Kidney epithelial cell (primary cell): ENCODE results near the gene GARS1. TPM values are rescaled to one million over a fixed set of nuclear protein-coding genes. Genes with fewer than 3 reads are reported as not detected.

Source experiments
- DNase-seq: peaks from one replicate; pipeline ENCODE4 v3.0.0-alpha.2; 2010; ENCODE audit warnings: low read depth
- H3K27me3 ChIP-seq: 2 replicates; pipeline ENCODE4 v1.6.0; 2011; ENCODE audit warnings: low read length; ENCODE audit not compliant: control insufficient read depth, insufficient read depth
- H3K36me3 ChIP-seq: 2 replicates; pipeline ENCODE4 v1.5.1; 2011; ENCODE audit warnings: low read length; ENCODE audit not compliant: control insufficient read depth, insufficient read depth
- H3K4me3 ChIP-seq: 2 replicates; pipeline ENCODE4 v1.5.1; 2011; ENCODE audit warnings: low read depth, mild to moderate bottlenecking, control low read depth, low read length
- total RNA-seq: library from RNA; depleted of rRNA; stranded (reverse); fragments of >200 nt; gene quantifications from 2 replicates; pipeline ENCODE4 v1.2.3, GENCODE V29; 2015
- TF ChIP-seq, protein P1 (sequence below): IDR thresholded peaks from 2 replicates; pipeline ENCODE4 v1.5.1; 2011; ENCODE audit warnings: mild to moderate bottlenecking, moderate library complexity, low read length, control low read depth, inconsistent platforms; ENCODE audit not compliant: insufficient read depth, poor library complexity, severe bottlenecking

GARS1 gene
- total RNA-seq, 1 donor from 2014 or later = 354 TPM

GRCh38 chr7:30618080-30618676 lies 23.5 kb downstream of the GARS1 start:
- DNase-seq = no peak
- TF ChIP-seq, protein P1, sequence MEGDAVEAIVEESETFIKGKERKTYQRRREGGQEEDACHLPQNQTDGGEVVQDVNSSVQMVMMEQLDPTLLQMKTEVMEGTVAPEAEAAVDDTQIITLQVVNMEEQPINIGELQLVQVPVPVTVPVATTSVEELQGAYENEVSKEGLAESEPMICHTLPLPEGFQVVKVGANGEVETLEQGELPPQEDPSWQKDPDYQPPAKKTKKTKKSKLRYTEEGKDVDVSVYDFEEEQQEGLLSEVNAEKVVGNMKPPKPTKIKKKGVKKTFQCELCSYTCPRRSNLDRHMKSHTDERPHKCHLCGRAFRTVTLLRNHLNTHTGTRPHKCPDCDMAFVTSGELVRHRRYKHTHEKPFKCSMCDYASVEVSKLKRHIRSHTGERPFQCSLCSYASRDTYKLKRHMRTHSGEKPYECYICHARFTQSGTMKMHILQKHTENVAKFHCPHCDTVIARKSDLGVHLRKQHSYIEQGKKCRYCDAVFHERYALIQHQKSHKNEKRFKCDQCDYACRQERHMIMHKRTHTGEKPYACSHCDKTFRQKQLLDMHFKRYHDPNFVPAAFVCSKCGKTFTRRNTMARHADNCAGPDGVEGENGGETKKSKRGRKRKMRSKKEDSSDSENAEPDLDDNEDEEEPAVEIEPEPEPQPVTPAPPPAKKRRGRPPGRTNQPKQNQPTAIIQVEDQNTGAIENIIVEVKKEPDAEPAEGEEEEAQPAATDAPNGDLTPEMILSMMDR = no peak

GRCh38 chr7:30618961-30619360 lies 24.3 kb downstream of the GARS1 start:
- Histone ChIP-seq H3K4me3 (no peak overlapping the region), H3K27me3 (no peaks in the 10 kb centered on the region), H3K36me3 (peaks cover 1% of the 10 kb centered on the region)
- DNase-seq = no peak
- TF ChIP-seq, protein P1 = no peak

More at GRCh38 chr7:30618080-30618676, 23.5 kb downstream of the GARS1 start:
- Histone ChIP-seq H3K27me3 (no peaks in the 10 kb centered on the region), H3K36me3 (peaks cover 1% of the 10 kb centered on the region), H3K4me3 (no peak overlapping the region)

- H3K36me3 ChIP-seq = peaks cover 2% of the 10 kb centered on the region
- TF ChIP-seq, protein P1 = no peak
- no peak for DNase-seq
- no peak overlapping the region for H3K4me3 ChIP-seq
- H3K27me3 ChIP-seq = no peaks in the 10 kb centered on the region
Measured at GRCh38 chr7:30625283-30625682, 30.6 kb downstream of the GARS1 start.

DNA sequence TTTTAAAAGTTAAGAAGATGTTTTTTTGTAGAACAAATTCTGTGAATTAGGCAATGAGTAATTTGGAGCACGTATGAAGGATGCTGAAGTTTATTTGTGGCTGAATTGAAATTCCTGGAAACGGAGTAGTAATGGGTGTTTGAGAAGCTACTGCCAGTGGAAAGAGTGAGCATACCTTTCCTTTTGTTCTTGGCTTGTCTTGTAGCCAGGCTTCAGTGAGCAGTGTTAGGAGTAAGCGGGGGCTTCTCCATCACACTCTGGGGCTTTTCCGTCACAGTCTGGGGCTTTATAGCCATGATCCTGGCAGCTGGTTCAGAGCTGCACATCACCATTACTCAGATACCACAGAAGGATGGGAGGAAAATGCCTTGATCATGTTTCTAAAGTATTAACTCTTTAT lies 32.3 kb downstream of the GARS1 start:
- Histone ChIP-seq H3K4me3 (no peak overlapping the region), H3K36me3 (peaks cover 2% of the 10 kb centered on the region), H3K27me3 (no peaks in the 10 kb centered on the region)
- TF ChIP-seq, protein P1 = no peak
- no peak for DNase-seq

GRCh38 chr7:30630986-30631385 lies 36.3 kb downstream of the GARS1 start:
- TF ChIP-seq, protein P1 = no peak
- H3K36me3 ChIP-seq = peaks cover 4% of the 10 kb centered on the region
- no peak for DNase-seq
- no peaks in the 10 kb centered on the region for H3K27me3 ChIP-seq
- no peak overlapping the region for H3K4me3 ChIP-seq

DNA sequence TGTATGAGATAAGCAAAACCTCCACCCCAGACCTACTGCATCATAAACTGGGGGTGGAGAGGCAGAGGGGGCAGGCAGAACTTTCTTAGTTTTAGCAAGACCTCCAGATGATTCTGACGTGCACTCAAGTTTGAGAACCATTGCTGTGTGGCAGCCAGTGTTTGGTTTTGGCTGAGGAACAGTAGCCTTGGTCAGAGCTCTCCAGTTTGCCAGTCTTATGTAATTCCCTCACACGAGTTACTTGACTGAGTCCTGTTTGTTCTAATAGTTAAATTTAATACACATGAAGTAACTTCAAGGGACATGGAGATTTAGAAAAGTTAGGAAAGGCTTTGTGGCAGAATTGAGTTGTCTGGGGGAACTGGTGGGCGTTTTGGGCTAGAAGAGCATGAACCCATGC lies 38.5 kb downstream of the GARS1 start:
- H3K36me3 ChIP-seq = peaks cover 2% of the 10 kb centered on the region
- no peaks in the 10 kb centered on the region for H3K27me3 ChIP-seq
- TF ChIP-seq, protein P1 = no peak
- no peak for DNase-seq
- H3K4me3 ChIP-seq = no peak overlapping the region
